HPDE6-E6E7 (cell line): ENCODE measurements around the gene IL36RN.
"Not testable (repeated sequence)": the region's sequence is repeated elsewhere in the genome, so short reads cannot be mapped to it uniquely, and the experiment has no call there.

Source experiments
- DNase-seq: peaks from one replicate; pipeline ENCODE4 v3.0.0; 2011; ENCODE audit warnings: missing footprints; ENCODE audit errors: extremely low spot score

Gene IL36RN

GRCh38 chr2:113075030-113075429, 16.0 kb downstream of the IL36RN start:
- no peak for DNase-seq

DNA sequence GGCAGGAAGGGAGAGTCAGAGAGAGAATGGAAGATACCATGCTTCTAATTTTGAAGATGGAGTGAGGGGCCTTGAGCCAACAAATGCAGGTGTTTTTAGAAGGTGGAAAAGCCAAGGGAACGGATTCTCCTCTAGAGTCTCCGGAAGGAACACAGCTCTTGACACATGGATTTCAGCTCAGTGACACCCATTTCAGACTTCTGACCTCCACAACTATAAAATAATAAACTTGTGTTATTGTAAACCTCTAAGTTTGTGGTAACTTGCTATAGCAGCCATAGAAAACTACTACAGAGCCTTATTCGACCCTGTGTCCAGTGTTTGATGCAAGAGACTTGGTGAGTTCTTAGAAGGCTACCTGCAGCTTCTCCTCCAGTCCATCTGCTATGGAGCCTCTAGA, 16.6 kb downstream of the IL36RN start:
- DNase-seq, result no peak

DNA sequence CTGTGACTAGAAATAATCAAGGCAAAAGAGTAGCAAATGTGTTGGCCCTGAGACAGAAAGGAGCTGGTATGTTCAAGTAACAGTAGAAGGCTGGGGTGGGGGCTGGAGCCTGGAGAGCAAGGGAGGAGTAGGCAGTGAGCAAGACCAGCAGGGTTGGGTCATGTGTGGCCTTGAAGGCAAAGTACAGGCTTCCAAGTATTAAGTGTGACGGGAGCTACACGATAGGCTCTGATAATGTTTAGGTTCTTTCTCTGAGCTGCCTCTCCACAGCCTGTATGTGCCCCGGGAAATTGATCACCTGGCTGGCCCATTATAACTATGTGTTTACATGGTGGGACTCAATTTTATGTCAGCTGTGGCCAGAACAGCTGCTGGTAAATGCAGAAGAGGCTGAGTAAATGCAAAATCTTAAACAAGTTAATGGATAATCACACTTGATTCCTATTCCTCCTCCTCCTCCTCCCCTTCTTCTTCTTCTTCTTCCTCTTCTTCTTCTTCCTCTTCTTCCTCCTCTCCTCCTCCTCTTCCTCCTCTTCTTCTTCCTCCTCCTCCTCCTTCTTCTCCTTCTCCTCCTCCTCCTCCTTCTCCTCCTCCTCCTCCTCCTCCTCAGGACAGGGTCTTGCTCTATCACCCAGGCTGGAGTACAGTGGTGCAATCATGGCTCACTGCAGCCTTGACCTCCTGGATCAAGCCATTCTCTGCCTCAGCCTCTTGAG, 18.1 kb downstream of the IL36RN start:
- no peak for DNase-seq

GRCh38 chr2:113077921-113078320, 18.9 kb downstream of the IL36RN start:
- DNase-seq, result peak; percentile 89

- DNase-seq, result peak; percentile 76
These were observed 19.4 kb downstream of the IL36RN start for GRCh38 chr2:113078350-113078839.

DNA sequence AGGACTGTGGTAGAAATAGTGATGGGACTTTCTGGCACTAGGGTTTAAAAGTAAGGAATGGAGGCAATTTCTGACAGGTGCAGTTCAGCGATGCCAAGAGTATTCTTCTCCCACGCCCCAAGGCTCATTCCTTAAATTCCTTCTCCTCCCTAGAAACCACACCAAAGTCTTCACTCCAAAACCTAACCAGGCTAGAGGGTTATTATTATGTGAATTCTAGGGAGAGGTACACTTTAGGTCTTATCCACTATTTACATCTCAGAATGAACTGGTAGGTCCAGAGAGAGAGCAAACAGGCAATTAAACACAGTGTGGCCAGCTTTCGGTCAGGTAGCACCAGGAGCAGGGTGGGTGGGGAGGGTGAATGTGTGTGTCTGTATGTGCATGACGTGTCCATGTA, 20.1 kb downstream of the IL36RN start:
- no peak for DNase-seq

DNA sequence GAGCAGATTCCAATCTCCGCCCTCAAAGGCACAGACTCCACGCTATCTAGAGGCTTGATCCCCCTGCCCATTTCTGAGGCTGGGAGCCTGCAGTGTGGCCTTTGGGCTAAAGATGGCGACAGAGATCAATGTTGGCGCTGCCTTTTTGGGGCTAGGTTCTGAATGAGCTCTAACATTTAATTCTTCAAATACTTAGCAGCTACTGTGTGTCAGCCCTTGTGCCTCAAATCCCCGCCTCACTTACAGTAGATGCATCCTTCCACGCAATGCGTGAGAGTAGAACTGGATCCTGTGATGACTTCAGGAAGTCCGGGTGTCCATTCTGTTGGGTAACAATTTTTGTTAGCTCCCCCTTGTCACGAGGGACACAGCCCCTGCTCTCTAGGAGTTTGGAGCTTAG, 21.1 kb downstream of the IL36RN start:
- DNase-seq, result no peak

DNA sequence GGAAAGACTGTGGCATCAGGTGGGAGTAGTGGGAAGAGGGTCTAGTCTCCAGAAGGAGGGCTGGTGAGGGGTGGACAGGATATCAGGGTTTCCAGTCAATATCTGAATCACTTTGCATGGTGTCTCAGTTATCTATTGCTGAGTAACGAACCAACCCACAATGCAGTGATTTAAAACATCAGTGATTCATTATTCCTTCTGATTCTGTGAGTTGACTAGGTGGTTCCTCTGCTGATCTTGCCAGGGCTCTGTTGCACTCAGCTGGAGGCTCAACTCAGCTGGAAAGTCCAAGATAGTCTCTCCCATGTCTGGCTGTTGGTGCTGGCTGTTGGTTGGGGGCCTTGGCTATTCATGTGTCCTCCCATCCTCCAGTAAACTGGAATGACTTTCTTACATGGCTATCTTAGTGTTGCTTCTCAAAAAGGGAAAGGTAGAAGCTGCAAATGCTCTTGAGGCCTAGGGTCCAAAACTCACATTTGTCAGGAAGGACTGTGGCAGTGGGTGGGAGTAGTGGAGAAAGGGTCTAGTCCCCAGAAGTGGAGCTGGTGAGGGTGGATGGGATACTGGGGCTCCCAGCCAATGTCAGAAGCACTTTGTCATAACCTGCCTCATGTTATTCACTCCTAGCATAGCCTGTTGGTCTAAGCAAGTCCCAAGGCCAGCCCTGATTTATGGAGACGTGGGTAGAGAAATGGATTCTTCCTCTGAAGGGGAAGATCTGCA, 22.7 kb downstream of the IL36RN start:
- DNase-seq, result no peak

DNA sequence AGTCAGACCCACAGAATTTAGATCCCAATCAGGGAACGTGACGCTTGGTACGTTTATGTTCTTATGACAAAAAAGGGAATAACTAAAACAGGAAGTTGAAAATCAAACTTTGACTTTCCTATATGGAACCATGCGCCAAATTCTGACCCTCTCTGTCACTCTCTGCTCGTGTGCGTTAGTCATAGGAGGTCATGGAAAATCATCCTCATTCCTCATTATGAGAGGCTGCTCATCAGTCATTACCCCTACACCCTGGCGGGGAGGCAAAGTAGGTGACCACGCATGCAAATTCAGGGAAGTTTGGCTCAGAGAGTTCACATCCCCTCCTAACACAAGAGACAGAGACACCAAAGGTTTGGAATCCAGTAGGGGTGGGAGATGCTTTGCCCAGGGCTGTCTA, 24.3 kb downstream of the IL36RN start:
- DNase-seq, result no peak

DNA sequence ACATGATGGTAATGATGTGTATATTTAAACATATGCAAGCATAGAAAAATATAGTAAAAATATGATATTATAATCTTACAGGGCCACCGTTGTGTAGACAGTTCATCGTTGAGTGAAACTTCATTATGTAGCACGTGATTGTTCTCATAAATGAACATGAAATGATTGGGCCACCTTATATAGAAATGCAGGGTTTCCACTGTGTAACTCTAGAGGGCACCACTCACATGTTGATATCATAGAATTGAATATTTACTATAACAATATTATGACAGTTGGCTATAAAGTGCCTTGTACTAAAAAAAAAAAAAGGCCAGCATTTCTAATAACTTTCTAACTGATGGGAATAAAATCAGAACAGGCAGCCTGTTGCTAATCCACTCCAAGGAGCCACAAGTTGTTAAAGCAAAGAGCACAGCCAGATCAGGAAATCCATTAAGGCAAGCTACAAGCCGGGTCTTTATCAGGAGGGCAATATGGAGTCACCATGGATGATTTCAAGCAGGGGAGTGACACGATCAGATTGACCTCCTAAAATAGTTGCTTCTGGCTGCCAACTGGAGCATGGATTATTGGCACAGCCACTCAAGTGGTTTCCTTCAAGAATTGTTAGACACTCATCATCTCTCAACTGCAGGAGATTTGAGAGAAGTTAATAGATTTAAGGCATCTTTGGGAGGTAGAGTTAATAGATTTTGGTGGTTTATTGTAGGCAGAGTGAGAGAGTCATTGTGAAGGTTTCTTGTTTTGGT, 25.4 kb downstream of the IL36RN start:
- no peak for DNase-seq

- peak; percentile 87 for DNase-seq
These were observed 26.5 kb downstream of the IL36RN start for GRCh38 chr2:113085542-113085941.

DNA sequence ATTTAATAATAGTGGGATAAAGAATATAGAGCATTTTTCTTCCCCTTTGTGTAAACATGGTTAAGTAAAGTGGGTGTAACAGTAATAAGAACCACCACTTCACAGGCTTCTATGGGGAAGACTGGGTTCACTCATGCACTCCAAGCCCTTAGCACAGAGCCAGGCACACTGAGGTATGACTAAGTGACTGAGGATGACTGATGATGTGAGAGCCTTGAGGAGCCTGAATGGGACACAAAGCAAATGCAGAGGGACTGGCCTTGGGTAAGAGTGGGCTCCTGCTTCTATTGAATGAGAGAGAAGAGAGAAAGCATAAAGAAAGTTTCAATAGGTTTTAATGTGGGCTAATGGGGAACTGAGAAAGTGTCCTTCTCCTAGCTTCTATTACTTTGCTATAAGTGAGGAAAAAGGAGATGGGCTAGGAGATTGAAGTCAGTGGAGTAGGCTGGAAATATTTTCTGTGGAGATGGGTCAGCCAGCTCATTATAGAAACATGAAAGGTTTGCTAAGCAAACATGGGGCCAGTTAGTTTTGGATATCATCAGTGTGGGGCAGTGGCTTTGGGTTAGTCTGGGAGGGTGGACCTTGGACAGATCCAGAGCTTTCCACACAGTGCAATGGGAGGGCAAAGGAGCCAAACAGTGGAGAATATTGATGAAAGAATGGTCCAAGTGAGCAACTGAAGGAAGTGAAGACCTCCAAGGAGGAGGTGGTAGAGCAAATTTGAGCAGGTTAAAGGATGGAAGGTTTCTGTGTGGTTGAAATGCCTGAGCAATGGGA, 29.4 kb downstream of the IL36RN start:
- DNase-seq, result no peak

GRCh38 chr2:113089916-113090315, 30.9 kb downstream of the IL36RN start:
- DNase-seq, result no peak

GRCh38 chr2:113091231-113091896, 32.4 kb downstream of the IL36RN start:
- no peak for DNase-seq

- DNase-seq, result no peak
These were observed 34.0 kb downstream of the IL36RN start for GRCh38 chr2:113092864-113093612.

GRCh38 chr2:113093613-113093977, 34.6 kb downstream of the IL36RN start:
- no peak for DNase-seq

- DNase-seq, result not testable (repeated sequence)
These were observed 37.3 kb downstream of the IL36RN start for GRCh38 chr2:113096306-113096705.

DNA sequence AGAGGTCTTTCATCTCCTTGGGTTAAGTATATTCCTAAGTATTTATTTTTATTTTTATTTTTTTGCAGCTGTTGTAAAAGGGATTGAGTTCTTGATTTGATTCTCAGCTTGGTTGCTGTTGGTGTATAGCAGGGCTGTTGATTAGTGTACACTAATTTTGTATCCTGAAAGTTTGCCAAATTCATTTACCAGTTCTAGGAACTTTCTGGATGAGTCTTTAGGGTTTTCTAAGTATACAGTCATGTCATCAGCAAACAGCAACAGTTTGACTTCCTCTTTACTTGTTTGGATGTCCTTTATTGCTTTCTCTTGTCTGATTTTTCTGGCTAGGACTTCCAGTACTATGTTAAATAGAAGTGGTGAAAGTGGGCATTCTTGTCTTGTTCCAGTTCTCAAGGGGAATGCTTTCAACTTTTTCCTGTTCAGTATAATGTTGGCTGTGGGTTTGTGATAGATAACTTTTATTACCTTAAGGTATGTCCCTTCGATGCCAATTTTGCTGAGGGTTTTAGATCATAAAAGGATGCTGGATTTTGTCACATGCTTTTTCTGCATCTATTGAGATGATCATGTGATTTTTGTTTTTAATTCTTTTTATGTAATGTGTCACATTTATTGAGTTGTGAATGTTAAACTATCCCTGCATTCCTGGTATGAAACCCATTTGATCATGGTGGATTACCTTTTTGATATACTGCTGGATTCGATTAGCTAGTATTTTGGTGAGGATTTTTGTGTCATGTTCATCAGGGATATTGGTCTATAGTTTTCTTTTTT, 38.0 kb downstream of the IL36RN start:
- not testable (repeated sequence) for DNase-seq

GRCh38 chr2:113098041-113098440, 39.0 kb downstream of the IL36RN start:
- no peak for DNase-seq

- no peak for DNase-seq
These were observed 39.5 kb downstream of the IL36RN start for GRCh38 chr2:113098532-113098931.
